M059J (cell line): Measurements from ENCODE around the gene ZNF236. TPM values are rescaled to one million over a fixed set of nuclear protein-coding genes. Genes with fewer than 3 reads are reported as not detected.
"Not testable (repeated sequence)": the region's sequence is repeated elsewhere in the genome, so short reads cannot be mapped to it uniquely, and the experiment has no call there.

ENCODE experiments used
- DNase-seq: peaks from one replicate; pipeline ENCODE4 v3.0.0-alpha.2; 2012; ENCODE audit warnings: low read depth
- total RNA-seq: library from RNA; depleted of rRNA; stranded (reverse); fragments of >200 nt; shearing (Covaris generic); gene quantifications from 2 replicates; pipeline ENCODE4 v1.2.3, GENCODE V29; 2014

The ZNF236 gene
- total RNA-seq, 1 experiment from 2014 or later = 6.1 TPM

DNA sequence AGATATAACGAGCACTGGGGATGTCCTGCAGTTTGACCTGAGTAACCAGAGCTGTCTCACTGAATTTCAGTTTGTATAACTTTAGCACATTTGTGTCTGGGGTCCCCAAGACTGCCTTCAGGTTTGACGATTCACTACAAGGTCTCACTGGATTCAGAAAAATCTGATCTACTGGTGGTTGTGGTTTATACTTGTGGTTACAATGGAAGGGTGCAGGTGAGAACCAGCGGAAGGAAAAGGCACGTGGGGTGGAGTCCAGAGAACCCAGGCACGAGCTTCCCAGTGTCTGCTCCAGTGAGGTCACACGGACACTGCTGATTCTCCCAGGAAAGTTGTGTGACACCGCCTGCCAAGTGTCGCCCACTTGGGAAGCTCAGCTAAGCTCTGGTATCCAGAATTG lies 126.0 kb downstream of the ZNF236 start:
- DNase-seq = no peak

DNA sequence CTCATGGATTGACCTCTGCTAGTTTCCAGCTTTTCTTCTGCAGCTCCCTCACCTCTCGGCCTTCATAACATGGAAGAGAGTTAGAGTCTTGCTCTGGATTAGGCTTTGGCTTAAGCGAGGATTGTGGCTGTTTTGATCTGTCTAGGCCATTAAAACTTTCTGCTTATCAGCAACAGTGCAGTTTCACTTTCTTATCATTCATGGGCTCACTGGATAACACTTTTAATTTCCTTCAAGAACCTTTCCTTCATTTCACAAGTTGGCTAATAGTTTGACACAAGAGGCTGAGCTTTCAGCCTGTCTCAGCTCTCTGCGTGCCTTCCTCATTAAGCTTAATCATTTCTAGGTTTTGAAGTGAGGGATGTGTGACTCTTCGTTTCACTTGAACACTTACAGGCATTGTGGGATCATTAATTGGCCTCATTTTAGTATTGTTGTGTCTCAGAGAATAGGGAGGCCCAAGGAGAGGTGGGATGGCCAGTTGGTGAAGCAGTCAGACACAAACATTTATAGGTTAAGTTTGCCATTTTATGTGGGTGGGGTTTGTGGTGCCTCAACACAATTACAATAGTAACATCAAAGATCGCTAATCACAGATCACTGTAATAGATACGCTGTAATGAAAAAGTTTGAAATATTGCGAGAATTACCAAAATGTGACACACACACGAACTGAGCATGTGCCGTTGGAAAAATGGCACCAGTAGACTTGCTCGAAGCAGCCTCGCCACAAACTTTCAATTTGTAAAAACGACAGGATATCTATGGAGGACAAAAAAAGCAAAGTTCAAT lies 129.3 kb downstream of the ZNF236 start:
- DNase-seq = no peak

GRCh38 chr18:76952747-76953146 lies 130.4 kb downstream of the ZNF236 start:
- DNase-seq = no peak

DNA sequence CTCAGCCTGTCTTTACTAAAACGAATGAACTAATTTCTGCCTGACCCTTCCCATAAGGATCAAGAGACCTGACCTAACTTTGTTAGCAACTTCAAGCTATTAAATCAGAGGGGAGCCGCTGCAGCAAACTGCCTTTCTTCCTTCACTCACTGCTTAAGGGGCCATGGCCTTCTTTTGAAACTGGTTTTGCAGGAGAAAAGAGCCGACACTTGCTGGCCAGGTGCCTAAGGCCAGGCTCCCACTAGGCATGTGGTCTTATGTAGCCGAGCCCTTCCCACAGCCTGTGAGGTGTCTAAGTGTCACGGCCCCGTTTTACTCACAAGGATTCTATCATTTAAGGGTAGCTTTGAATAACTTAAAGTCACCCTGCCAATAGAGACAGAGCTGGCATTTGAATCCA lies 130.8 kb downstream of the ZNF236 start:
- DNase-seq = no peak

DNA sequence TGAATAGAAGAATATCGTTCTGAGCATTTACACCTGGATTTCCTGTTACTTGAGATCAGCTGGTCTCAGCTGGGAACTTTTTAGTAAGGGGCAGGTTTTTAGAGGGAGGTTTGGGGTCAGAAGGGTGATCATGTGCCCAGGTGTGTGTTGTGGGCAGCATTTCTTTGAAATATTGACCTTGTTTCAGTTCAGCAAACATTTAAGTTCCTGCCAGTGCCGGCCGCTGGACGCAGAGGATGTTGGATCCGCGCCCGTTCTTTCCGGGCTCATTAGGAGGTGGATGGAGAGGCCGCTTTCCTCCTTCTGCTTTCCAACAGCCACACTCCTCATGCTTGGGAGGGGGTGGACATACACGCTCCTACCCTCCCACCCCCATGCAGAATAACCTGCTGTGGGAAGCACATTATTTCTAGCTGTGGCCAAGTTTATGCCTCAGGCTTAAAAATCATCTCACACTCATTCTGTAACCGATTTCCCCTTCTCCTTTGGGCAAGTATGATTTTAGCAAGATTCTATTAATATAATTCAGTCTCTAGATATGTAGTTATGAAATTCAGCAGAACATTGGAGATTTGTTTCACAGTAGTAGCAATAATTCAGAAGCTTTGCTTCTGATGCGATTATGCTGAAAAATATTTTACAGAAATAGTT lies 131.4 kb downstream of the ZNF236 start:
- DNase-seq = no peak

- DNase-seq = no peak
These were observed 133.3 kb downstream of the ZNF236 start for GRCh38 chr18:76955524-76956170.

DNA sequence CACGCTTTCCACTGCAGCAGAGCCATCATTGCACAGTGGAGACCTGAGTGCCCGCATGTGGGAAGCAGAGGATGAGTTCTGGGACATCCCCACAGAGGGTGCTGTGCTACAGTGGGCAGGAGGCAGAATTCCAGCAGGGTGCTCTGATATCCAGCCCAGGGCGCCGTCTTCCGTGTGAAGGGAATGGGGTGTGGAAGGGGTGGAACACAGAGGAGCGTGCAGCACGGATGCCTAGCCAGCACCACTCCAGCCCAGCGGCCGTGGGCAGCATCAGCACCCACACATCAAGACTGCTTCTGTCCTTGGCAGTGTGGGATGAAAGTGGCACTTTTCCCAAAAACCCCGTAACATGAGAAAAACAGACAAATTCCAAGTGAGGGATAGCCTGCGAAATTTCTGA lies 134.3 kb downstream of the ZNF236 start:
- DNase-seq = no peak

DNA sequence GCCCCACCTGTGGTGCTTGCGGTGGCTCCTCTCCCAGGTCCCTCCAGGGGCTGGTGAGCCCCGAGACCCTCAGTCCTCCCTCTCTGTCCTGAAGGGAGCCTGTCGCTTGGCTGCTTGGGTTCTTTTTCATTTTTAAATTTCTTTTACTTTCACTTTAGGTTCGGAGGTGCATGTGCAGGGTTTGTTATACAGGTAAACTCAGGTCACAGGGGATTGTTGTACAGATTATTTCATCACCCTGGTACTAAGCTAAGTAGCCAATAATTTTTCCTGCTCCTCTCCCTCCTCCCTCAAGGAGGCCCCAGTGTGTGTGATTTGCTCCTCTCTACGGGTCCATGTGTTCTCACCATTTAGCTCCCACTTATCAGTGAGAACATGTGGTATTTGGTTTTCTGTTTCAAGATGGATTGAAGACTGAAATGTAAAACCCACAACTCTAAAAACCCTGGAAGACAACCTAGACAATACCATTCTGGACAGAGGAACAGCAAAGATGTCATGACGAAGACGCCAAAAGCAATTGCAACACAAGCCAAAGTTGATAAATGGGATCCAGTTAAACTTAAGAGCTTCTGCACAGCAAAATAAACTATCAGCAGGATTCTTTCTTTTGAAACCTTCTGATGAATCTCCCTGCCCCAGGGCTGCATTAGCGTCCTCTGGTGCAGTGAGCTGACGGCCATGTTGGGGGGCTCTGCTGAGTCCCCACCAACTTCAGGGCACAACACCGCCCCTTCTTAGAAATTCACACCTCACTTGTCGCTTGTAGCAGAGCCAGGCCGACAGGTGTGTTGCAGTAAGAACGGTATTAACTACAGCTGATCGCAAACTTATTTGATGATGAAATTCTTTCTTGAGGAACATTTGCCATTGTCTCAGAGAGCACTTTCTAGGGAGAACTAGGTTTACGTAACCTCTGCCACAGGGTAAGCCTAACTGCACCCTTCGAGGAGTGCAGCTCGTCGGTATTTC lies 135.3 kb downstream of the ZNF236 start:
- DNase-seq = no peak

- DNase-seq = no peak
These were observed 136.5 kb downstream of the ZNF236 start for GRCh38 chr18:76958692-76959341.

- DNase-seq = no peak
These were observed 137.2 kb downstream of the ZNF236 start for GRCh38 chr18:76959605-76960004.

GRCh38 chr18:76960528-76961035 lies 138.2 kb downstream of the ZNF236 start:
- DNase-seq = no peak

DNA sequence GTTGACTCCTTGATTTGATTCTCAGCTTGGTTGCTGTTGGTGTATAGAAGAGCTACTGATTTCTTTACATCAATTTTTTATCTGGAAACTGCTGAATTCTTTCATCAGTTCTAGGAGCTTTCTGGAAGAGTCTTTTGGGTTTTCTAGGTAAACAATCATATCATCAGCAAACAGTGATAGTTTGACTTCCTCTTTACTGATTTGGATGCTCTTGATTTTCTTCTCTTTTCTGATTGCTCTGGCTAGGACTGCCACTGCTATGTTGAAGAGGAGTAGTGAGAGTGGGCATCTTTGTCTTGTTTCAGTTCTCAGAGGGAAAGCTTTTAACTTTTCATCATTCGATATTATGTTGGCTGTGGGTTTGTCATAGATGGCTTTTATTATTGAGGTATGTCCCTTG lies 140.5 kb downstream of the ZNF236 start:
- DNase-seq = no peak

DNA sequence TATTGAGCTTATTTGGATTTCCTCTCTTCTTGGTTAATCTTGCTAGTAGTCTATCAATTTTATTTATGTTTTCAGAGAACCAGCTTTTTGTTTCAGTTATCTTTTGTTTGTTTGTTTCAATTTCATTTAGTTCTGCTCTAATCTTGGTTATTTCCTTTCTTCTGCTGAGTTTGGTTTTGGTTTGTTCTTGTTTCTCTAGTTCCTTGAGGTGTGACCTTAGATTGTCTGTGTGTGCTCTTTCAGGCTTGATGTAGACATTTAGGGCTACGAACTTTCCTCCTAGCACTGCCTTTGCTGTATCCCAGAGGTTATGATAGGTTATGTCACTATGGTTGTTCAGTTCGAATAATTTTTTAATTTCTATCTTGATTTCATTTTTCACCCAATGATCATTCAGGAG lies 141.6 kb downstream of the ZNF236 start:
- DNase-seq = no peak

DNA sequence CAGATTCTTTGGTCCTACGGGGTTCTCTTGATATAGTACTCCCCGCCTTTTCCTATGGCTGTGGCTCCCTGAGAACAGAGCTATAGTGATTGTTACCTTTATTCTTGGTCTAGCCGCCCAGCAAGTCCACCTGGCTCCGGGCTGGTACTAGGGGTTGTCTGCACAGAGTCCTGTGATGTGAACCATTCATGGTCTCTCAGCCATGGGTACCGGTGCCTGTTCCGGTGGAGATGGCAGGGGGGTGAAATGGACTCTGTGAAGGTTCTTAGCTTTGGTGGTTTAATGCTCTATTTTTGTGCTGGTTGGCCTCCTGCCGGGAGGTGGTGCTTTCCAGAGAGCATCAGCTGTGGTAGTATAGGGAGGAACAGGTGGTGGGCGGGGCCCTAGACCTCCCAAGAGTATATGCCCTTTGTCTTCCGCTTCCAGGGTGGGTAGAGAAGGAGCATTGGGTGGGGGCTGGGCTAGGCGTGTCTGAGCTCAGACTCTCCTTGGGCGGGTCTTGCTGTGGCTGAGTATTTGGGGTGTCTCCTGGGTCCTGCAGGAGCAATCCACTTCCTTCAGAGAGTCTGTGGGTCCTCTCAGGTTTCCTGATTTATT lies 143.3 kb downstream of the ZNF236 start:
- not testable (repeated sequence) for DNase-seq

DNA sequence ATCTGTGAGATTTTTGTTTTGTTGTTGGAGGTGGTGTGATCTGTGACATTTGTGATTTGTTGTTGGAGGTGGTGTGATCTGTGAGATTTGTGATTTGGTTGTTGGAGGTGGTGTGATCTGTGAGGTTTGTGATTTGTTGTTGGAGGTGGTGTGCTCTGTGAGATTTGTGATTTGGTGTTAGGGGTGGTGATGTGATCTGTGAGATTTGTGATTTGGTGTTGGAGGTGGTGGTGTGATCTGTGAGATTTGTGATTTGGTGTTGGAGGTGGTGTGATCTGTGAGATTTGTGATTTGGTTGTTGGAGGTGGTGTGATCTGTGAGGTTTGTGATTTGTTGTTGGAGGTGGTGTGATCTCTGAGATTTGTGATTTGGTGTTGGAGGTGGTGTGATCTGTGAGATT lies 144.9 kb downstream of the ZNF236 start:
- DNase-seq = not testable (repeated sequence)

- DNase-seq = no peak
These were observed 145.5 kb downstream of the ZNF236 start for GRCh38 chr18:76967721-76968472.

DNA sequence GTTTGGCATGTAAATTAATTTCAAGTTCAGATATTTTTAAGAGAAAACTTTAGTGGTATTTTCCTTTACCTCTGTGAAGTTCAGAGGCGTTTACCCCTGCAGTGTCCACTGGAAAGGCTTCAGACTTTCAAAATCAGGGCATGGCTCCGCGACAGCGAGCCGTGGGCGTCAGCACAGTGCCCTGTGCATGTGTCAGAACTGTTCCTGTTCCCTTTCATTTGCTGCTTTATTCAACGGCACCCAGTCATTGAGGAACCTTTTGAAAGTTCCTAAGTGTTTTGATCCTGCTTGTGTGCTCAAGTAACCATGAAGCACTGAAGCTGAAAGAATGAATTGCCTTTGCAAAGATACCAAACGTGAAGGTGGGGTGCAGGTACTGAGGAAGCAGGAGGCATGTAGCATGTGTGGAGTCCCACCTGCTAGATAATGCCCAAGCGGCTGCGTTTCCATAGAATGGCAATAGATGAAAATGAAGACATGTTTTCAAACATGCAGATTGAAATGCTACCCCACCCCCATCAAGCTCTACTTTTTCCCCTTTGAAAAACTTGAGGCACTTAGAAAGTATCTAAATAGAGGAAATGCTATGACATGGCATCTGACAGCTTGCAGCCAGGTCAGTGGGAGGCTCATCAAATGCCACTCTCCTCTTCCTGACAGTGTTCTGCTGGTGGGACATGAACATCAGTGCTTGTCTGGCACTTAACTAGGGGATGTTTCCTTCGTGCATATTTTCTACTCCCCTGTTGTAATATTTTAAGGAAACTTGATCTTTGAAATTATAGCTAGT lies 148.6 kb downstream of the ZNF236 start:
- DNase-seq = no peak

DNA sequence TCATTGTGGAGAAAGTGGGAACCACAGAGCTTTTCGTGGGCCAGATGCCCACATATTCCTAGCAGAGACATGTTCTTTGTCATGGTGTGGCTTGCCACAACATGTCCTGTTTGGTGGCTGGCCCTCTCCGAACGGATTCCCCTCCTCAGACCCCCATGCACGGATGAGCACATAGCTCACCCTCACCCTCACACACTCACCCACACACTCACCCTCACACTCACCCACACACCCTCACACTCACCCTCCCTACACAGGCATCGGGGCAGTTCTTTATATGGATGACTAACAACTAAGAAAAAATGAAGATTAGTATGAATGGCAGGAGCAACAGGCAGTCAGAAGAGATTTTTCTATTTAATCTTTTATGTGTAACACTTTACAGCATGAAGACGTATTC lies 149.9 kb downstream of the ZNF236 start:
- no peak for DNase-seq
